ENCODE measurements around the gene GRM5.
"Not testable (repeated sequence)": the region's sequence is repeated elsewhere in the genome, so short reads cannot be mapped to it uniquely, and the experiment has no call there.

Gene GRM5

DNA sequence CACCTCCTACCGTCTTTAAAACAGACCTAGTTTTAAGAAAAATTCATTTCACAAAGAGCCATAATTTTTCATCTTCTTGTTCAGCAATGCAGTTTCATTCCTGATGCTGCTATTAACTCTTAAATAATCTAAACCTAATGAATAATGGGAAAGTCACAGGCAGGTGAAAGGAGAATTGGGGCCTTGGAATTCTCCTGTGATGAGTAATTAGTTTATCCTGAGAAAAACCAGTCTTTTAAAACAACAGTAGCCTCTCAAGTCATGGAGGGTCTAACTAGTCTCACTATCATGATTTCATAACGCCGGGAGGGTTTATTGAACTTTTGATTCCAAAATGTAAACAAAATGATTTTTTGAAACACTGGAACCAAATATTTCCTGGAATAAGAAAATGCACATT lies 86.8 kb downstream of the GRM5 start:
- H3K9ac ChIP-seq (ENCODE audit: low read depth in 1 of 2, low read length in 2 of 2); H3K4me1 ChIP-seq (ENCODE audit: control insufficient read depth in 1 of 2, insufficient read depth in 2 of 2, low read length in 2 of 2); H3K36me3 ChIP-seq (ENCODE audit: control insufficient read depth in 1 of 2, insufficient read depth in 2 of 2, low read length in 2 of 2); H3K9me3 ChIP-seq (ENCODE audit: control insufficient read depth in 1 of 2, low read length in 2 of 2); H3K27ac ChIP-seq (ENCODE audit: low read depth, low read length); H3K27me3 ChIP-seq (ENCODE audit: control insufficient read depth in 1 of 2, insufficient read depth in 2 of 2, low read length in 2 of 2); H3K4me3 ChIP-seq (ENCODE audit: low read depth in 1 of 2, low read length in 2 of 2): not testable (repeated sequence)

DNA sequence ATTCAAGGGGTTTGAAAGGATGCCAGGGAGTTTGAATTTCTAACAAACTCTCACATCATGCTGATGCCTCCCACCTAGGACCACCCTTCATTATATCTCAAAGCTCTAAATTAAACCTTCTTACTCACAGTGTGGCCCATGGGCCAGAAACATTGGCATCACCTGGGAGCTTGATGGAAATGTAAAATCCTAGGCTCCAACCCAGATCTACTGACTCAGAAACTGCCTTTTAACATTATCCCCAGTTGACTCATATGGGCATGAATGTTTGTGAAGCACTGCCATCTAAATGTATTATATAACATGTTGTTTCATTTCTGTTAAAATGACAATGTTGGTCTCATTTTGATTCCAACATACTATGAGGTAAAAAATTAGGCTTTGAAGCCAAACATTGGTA lies 90.3 kb downstream of the GRM5 start:
- not testable (repeated sequence) for H3K4me1 ChIP-seq (ENCODE audit: control insufficient read depth in 1 of 2, insufficient read depth in 2 of 2, low read length in 2 of 2); H3K4me3 ChIP-seq (ENCODE audit: low read depth in 1 of 2, low read length in 2 of 2); H3K27me3 ChIP-seq (ENCODE audit: control insufficient read depth in 1 of 2, insufficient read depth in 2 of 2, low read length in 2 of 2); H3K9me3 ChIP-seq (ENCODE audit: control insufficient read depth in 1 of 2, low read length in 2 of 2); H3K9ac ChIP-seq (ENCODE audit: low read depth in 1 of 2, low read length in 2 of 2); H3K36me3 ChIP-seq (ENCODE audit: control insufficient read depth in 1 of 2, insufficient read depth in 2 of 2, low read length in 2 of 2); H3K27ac ChIP-seq (ENCODE audit: low read depth, low read length)

DNA sequence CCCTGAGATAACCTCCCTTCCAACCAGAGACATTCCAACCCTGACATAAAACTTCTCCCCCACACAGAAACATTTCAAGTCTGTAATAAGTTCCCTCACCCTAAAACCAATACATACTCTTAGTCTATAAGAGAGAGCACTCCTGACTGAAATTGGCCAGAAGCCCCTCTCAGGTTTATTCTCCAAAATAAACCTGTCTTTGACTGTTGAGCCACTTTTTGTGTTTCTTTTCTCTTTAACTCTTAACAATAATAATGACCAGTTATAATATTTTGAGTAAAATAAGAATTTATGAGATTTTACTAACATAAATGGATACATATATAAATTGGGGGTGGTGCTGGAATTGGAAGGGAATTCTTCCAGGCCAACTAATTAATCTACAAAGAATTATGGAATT lies 93.6 kb downstream of the GRM5 start:
- Histone ChIP-seq H3K27ac (ENCODE audit: low read depth, low read length) (no peak overlapping the region), H3K36me3 (ENCODE audit: control insufficient read depth in 1 of 2, insufficient read depth in 2 of 2, low read length in 2 of 2) (no peaks in the 10 kb centered on the region), H3K9ac (ENCODE audit: low read depth in 1 of 2, low read length in 2 of 2) (no peak overlapping the region), H3K9me3 (ENCODE audit: control insufficient read depth in 1 of 2, low read length in 2 of 2) (no peaks in the 10 kb centered on the region), H3K27me3 (ENCODE audit: control insufficient read depth in 1 of 2, insufficient read depth in 2 of 2, low read length in 2 of 2) (no peaks in the 10 kb centered on the region), H3K4me1 (ENCODE audit: control insufficient read depth in 1 of 2, insufficient read depth in 2 of 2, low read length in 2 of 2) (no peaks in the 10 kb centered on the region), H3K4me3 (ENCODE audit: low read depth in 1 of 2, low read length in 2 of 2) (no peak overlapping the region)

DNA sequence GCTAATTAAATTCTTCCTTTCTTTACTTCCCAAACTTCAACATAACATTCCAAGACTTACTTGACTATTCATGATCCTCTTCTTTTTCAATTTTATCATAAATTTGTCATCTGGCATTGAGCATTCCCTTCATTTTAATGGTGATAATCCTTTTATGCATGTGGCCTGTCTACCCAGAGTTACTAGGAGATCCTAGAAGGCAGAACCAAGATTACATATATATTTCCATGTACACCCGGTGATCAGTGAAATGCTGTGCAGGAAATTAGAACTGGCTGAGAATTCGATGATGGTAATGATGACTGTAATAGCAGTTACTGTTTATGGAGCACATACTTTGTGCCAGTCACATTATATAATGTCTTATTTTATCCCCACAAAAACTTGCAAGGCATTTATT lies 104.2 kb downstream of the GRM5 start:
- not testable (repeated sequence) for H3K4me3 ChIP-seq (ENCODE audit: low read depth in 1 of 2, low read length in 2 of 2); H3K36me3 ChIP-seq (ENCODE audit: control insufficient read depth in 1 of 2, insufficient read depth in 2 of 2, low read length in 2 of 2); H3K9me3 ChIP-seq (ENCODE audit: control insufficient read depth in 1 of 2, low read length in 2 of 2); H3K27me3 ChIP-seq (ENCODE audit: control insufficient read depth in 1 of 2, insufficient read depth in 2 of 2, low read length in 2 of 2); H3K27ac ChIP-seq (ENCODE audit: low read depth, low read length); H3K9ac ChIP-seq (ENCODE audit: low read depth in 1 of 2, low read length in 2 of 2); H3K4me1 ChIP-seq (ENCODE audit: control insufficient read depth in 1 of 2, insufficient read depth in 2 of 2, low read length in 2 of 2)

DNA sequence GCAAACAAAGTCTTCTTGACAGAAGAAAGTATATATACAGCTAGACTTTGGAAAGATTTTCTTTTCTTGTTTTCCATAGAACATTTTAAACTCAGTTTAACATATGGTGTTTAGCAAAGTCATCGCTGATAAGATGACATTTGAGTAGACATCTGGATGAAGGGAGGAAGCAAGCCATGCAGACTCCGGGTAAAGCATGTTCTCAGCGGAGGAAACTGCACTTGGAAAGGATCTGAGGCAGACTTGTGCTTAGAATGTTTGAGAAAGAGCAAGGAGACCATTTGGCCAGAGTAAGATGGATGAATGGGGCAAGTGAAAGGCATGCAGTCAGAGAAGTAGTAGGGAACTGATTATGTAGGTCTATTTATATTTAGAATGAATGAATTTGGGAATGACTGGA lies 105.9 kb downstream of the GRM5 start:
- H3K4me3 ChIP-seq (ENCODE audit: low read depth in 1 of 2, low read length in 2 of 2); H3K4me1 ChIP-seq (ENCODE audit: control insufficient read depth in 1 of 2, insufficient read depth in 2 of 2, low read length in 2 of 2); H3K9me3 ChIP-seq (ENCODE audit: control insufficient read depth in 1 of 2, low read length in 2 of 2); H3K9ac ChIP-seq (ENCODE audit: low read depth in 1 of 2, low read length in 2 of 2); H3K36me3 ChIP-seq (ENCODE audit: control insufficient read depth in 1 of 2, insufficient read depth in 2 of 2, low read length in 2 of 2); H3K27me3 ChIP-seq (ENCODE audit: control insufficient read depth in 1 of 2, insufficient read depth in 2 of 2, low read length in 2 of 2); H3K27ac ChIP-seq (ENCODE audit: low read depth, low read length): not testable (repeated sequence)

DNA sequence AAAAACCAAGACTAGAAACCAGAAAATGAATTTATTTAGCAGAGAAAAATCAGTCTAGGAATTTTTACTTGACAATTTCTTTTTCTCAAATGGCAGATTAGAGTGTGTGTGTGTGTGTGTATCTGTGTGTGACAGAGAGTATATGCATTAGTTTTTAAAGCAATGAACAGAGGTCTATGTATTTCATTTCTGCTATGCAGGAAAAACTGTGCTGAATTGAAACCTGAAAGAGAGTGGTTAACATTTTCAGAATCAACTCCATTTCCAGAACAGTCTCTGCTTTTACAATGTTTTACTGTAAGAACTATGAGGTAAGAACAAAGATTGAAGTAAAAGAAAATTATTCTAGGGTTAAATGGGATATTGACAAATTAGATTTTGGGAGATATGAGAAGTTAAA lies 114.8 kb downstream of the GRM5 start:
- Histone ChIP-seq H3K9me3 (ENCODE audit: control insufficient read depth in 1 of 2, low read length in 2 of 2) (no peaks in the 10 kb centered on the region), H3K36me3 (ENCODE audit: control insufficient read depth in 1 of 2, insufficient read depth in 2 of 2, low read length in 2 of 2) (no peaks in the 10 kb centered on the region), H3K27me3 (ENCODE audit: control insufficient read depth in 1 of 2, insufficient read depth in 2 of 2, low read length in 2 of 2) (no peaks in the 10 kb centered on the region), H3K4me3 (ENCODE audit: low read depth in 1 of 2, low read length in 2 of 2) (no peak overlapping the region), H3K27ac (ENCODE audit: low read depth, low read length) (no peak overlapping the region), H3K4me1 (ENCODE audit: control insufficient read depth in 1 of 2, insufficient read depth in 2 of 2, low read length in 2 of 2) (no peaks in the 10 kb centered on the region), H3K9ac (ENCODE audit: low read depth in 1 of 2, low read length in 2 of 2) (no peak overlapping the region)

DNA sequence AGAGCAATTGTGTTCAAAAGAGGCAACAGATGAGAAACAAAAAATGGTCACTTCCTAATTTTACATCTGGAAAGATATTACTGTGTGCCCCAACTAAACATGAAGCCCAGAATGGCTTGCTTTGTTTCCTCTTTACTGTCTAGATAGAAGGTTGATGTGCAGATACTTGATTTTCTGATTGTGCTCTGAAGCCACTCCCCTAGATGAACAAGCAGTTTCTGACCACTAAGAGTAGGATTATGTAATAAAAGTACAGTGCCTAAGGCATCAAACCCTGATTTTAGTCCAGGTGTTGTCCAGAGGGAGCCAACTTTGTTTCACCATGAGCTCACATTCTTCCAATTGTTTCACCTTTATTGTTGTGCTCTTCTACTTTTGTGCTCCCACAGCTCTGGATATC lies 116.9 kb downstream of the GRM5 start:
- H3K9me3 ChIP-seq (ENCODE audit: control insufficient read depth in 1 of 2, low read length in 2 of 2) = not testable (repeated sequence)

DNA sequence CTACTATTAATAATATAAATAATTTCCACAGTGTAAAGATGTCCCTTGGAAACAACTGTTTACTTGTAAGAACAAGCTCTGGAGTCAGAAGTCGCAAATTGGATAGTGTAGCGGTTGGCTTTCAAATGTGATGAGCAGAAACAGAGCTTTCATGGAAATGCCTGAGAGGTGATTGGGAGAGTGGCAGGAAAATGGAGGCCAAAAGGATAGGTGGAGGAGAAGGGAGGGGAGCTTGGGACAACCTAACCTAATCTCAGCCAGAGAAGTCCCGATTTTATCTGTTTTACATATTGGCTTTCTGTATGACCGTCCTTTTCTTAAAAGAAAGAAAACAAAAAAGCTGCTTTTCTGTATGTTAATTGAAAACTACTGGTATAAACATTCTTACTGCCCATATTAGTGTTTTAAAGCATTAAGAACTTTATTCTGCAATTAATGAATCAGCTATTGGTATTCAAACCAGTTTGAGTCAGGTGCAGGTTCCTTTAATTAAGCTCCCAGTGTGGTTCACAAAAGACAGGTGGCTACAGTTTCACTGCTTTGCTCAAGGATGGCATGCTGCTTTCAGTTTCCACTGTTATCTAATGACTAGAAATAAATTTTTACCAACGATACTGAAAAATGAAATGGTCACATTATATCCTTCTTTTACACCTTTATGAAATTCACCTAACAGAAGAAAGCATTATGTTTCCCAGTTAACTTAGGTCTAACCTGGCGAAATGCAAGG lies 117.8 kb downstream of the GRM5 start:
- not testable (repeated sequence) for H3K9me3 ChIP-seq (ENCODE audit: control insufficient read depth in 1 of 2, low read length in 2 of 2); H3K27ac ChIP-seq (ENCODE audit: low read depth, low read length); H3K36me3 ChIP-seq (ENCODE audit: control insufficient read depth in 1 of 2, insufficient read depth in 2 of 2, low read length in 2 of 2); H3K4me3 ChIP-seq (ENCODE audit: low read depth in 1 of 2, low read length in 2 of 2); H3K27me3 ChIP-seq (ENCODE audit: control insufficient read depth in 1 of 2, insufficient read depth in 2 of 2, low read length in 2 of 2); H3K4me1 ChIP-seq (ENCODE audit: control insufficient read depth in 1 of 2, insufficient read depth in 2 of 2, low read length in 2 of 2); H3K9ac ChIP-seq (ENCODE audit: low read depth in 1 of 2, low read length in 2 of 2)

More for the DNA sequence above, 116.9 kb downstream of the GRM5 start:
- not testable (repeated sequence) for H3K4me3 ChIP-seq (ENCODE audit: low read depth in 1 of 2, low read length in 2 of 2); H3K36me3 ChIP-seq (ENCODE audit: control insufficient read depth in 1 of 2, insufficient read depth in 2 of 2, low read length in 2 of 2); H3K27me3 ChIP-seq (ENCODE audit: control insufficient read depth in 1 of 2, insufficient read depth in 2 of 2, low read length in 2 of 2); H3K27ac ChIP-seq (ENCODE audit: low read depth, low read length); H3K4me1 ChIP-seq (ENCODE audit: control insufficient read depth in 1 of 2, insufficient read depth in 2 of 2, low read length in 2 of 2); H3K9ac ChIP-seq (ENCODE audit: low read depth in 1 of 2, low read length in 2 of 2)

DNA sequence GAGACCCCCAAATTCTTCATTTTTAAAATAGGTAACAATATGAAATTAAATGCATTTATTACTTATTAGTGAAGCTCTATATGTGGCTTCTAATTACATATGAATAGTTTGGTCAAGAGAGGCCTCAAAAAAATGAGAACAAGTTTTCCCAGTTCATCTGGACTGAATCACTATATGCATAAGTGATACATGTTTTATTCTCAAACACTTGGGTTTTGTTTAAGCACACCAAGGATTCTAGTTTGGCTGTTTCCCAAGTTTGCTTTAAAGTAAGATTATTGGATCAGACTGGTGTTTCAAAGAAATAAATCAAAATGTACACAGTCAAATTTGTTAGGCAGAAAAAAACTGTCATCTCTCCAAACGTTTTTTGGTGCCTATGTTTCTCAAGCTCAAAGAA lies 136.1 kb downstream of the GRM5 start:
- H3K4me3 ChIP-seq (ENCODE audit: low read depth in 1 of 2, low read length in 2 of 2); H3K36me3 ChIP-seq (ENCODE audit: control insufficient read depth in 1 of 2, insufficient read depth in 2 of 2, low read length in 2 of 2); H3K9ac ChIP-seq (ENCODE audit: low read depth in 1 of 2, low read length in 2 of 2); H3K27me3 ChIP-seq (ENCODE audit: control insufficient read depth in 1 of 2, insufficient read depth in 2 of 2, low read length in 2 of 2); H3K4me1 ChIP-seq (ENCODE audit: control insufficient read depth in 1 of 2, insufficient read depth in 2 of 2, low read length in 2 of 2); H3K27ac ChIP-seq (ENCODE audit: low read depth, low read length); H3K9me3 ChIP-seq (ENCODE audit: control insufficient read depth in 1 of 2, low read length in 2 of 2): not testable (repeated sequence)

DNA sequence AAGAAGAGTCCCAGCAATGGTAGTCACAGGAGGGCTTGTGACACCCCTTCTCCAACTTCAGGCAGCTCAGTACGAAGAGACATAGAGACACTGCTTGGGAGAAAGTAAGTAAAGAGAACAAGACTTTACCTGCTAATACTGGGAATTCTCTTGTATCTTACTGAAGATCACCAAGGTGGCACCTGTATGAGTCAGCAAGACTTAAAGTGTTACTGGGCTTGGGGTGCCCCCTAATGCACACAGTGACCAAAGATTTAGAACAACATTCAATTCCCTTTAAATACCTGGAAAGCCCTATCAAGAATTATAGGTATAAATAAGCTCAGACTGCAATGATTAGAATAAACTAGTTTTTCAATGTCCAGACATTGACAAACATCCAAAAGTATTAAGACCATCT lies 148.7 kb downstream of the GRM5 start:
- H3K9ac ChIP-seq (ENCODE audit: low read depth in 1 of 2, low read length in 2 of 2); H3K27ac ChIP-seq (ENCODE audit: low read depth, low read length); H3K36me3 ChIP-seq (ENCODE audit: control insufficient read depth in 1 of 2, insufficient read depth in 2 of 2, low read length in 2 of 2); H3K4me1 ChIP-seq (ENCODE audit: control insufficient read depth in 1 of 2, insufficient read depth in 2 of 2, low read length in 2 of 2); H3K4me3 ChIP-seq (ENCODE audit: low read depth in 1 of 2, low read length in 2 of 2); H3K9me3 ChIP-seq (ENCODE audit: control insufficient read depth in 1 of 2, low read length in 2 of 2); H3K27me3 ChIP-seq (ENCODE audit: control insufficient read depth in 1 of 2, insufficient read depth in 2 of 2, low read length in 2 of 2): not testable (repeated sequence)

DNA sequence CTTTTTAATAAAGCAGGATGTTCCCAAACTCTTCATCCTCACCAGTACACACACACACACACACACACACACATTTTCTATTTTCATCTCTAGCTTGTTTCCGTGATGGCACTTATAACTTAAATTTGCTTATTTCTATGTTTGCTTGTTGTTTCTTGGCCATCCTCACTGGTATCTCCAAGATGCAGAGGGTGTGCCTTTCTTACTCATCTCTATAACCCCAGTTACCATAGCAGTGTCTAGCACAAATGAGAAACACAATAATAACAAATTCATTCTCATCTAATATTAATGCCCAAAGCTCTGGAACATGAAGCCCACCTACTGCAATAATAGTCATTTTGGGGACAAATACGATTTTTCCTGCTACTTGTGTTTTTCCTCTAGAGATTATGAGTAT lies 156.3 kb downstream of the GRM5 start:
- H3K9ac ChIP-seq (ENCODE audit: low read depth in 1 of 2, low read length in 2 of 2) = no peak overlapping the region
- H3K9me3 ChIP-seq (ENCODE audit: control insufficient read depth in 1 of 2, low read length in 2 of 2) = no peaks in the 10 kb centered on the region

More for the DNA sequence above, 156.3 kb downstream of the GRM5 start:
- Histone ChIP-seq H3K4me3 (ENCODE audit: low read depth in 1 of 2, low read length in 2 of 2) (no peak overlapping the region), H3K4me1 (ENCODE audit: control insufficient read depth in 1 of 2, insufficient read depth in 2 of 2, low read length in 2 of 2) (no peaks in the 10 kb centered on the region), H3K27ac (ENCODE audit: low read depth, low read length) (no peak overlapping the region), H3K36me3 (ENCODE audit: control insufficient read depth in 1 of 2, insufficient read depth in 2 of 2, low read length in 2 of 2) (no peaks in the 10 kb centered on the region), H3K27me3 (ENCODE audit: control insufficient read depth in 1 of 2, insufficient read depth in 2 of 2, low read length in 2 of 2) (no peaks in the 10 kb centered on the region)

Data from duodenal mucosa (tissue), 2 donors.